Measurements from ENCODE around the gene INF2. TPM values are rescaled to one million over a fixed set of nuclear protein-coding genes. Genes with fewer than 3 reads are reported as not detected.
A peak's percentile ranks its signal among the peaks of the same experiment; 100 is the strongest.

Gene INF2
- total RNA-seq, 2 experiments from 2014 or later = 74.9 to 76.9 TPM

- no peaks in the 10 kb centered on the region for H3K27me3 Mint-ChIP-seq
- H3K27ac ChIP-seq (ENCODE audit: low read depth in 1 of 2, low read length in 2 of 2) = no peak overlapping the region
- intact Hi-C loops (cut with DNase I, micrococcal nuclease) = no loop called here
- peaks cover 0 to 18% of the 10 kb centered on the region in 2 experiments for H3K9me3 ChIP-seq (ENCODE audit: control insufficient read depth in 1 of 2, insufficient read depth in 1 of 2, low read length in 2 of 2)
- no peaks in the 10 kb centered on the region for H3K27me3 ChIP-seq (ENCODE audit: control insufficient read depth in 1 of 2, insufficient read depth in 2 of 2, low read length in 2 of 2)
- H3K9me3 Mint-ChIP-seq = no peaks in the 10 kb centered on the region
- no peak overlapping the region for H3K4me3 ChIP-seq (ENCODE audit: low read length)
- no peaks in the 10 kb centered on the region for H3K4me1 Mint-ChIP-seq (ENCODE audit: low read depth)
- peaks cover 30% of the 10 kb centered on the region for H3K36me3 Mint-ChIP-seq (ENCODE audit: low read depth)
- ATAC-seq (ENCODE audit: poor library complexity) = no peak
- TF ChIP-seq CTCF (IDR thresholded peaks at IDR 0.05) = no peak
- CTCF ChIA-PET = interaction anchor here (4.3 kb wide), 1 partner anchor 56 kb away, joined by 49 read pairs; no protein-coding TSS in a partner anchor
- peak in 1 of 14 experiments; percentile 3 for DNase-seq
- no peak overlapping the region for H3K4me3 Mint-ChIP-seq
- no peak overlapping the region for H3K27ac Mint-ChIP-seq
- POLR2A ChIA-PET = no interaction called here
- peaks cover 9% of the 10 kb centered on the region for H3K4me1 ChIP-seq (ENCODE audit: insufficient read depth, low read length)
- H3K36me3 ChIP-seq (ENCODE audit: insufficient read depth, low read length) = peaks cover 29% of the 10 kb centered on the region
Observed at GRCh38 chr14:104771374-104771773, 82.0 kb downstream of the INF2 start.

Small RNA genes within 50 kb of the gene (microRNA-seq; reads per million reads assigned to microRNA genes)
- not detected for gene MIR4710 (ENCODE audit: borderline microRNAs expressed, borderline replicate concordance)

Other genes with a start within 250 kb of the INF2 start
- gene C14orf180, start 109.9 kb upstream of the INF2 start, total RNA-seq = not detected
- not detected for gene TMEM179, start 84.8 kb upstream of the INF2 start, total RNA-seq
- gene ADSS1, start 34.6 kb downstream of the INF2 start, total RNA-seq = 1 to 10 TPM; 2.0 to 2.7 TPM
- gene SIVA1, start 63.5 kb downstream of the INF2 start, total RNA-seq = 100 to 1,000 TPM; 111 to 124 TPM
- 10 to 100 TPM; 58.8 to 66.5 TPM for gene AKT1, start 106.1 kb downstream of the INF2 start, total RNA-seq
- gene ZBTB42, start 111.5 kb downstream of the INF2 start, total RNA-seq = 1 to 10 TPM; 2.9 to 3.0 TPM
- gene CEP170B, start 175.7 kb downstream of the INF2 start, total RNA-seq = 1 to 10 TPM; 4.4 to 4.7 TPM
- 1 to 10 TPM; 1.6 to 2.1 TPM for gene PLD4, start 235.3 kb downstream of the INF2 start, total RNA-seq